Liver (tissue), 3 donors: Measurements from ENCODE around the gene CCNA1.

Source experiments
- CTCF ChIP-seq: fragments of 150-350 bp; IDR thresholded peaks from 2 replicates; pipeline ENCODE4 v1.5.1; 2017; ENCODE audit warnings: improper control_type of control experiment, low read depth, low read length; ENCODE audit not compliant: missing input control
- JUND ChIP-seq, 2 donors: IDR thresholded peaks; 2 replicates each; pipeline ENCODE4 v1.6.1; 2016; ENCODE audit warnings: antibody characterized with exemption in 2 of 2
- RAD21 ChIP-seq, 2 donors: IDR thresholded peaks; 2 replicates each; pipeline ENCODE4 v1.6.1; 2016; ENCODE audit warnings: antibody characterized with exemption in 2 of 2, mild to moderate bottlenecking in 2 of 2
- donor health status: healthy.
- donor health status: healthy.

GRCh38 chr13:36413161-36413560 lies 19.1 kb upstream of the CCNA1 start:
- TF ChIP-seq RAD21 (IDR thresholded peaks at IDR 0.05) = no peak
- no peak for TF ChIP-seq JUND (IDR thresholded peaks at IDR 0.05)
- TF ChIP-seq CTCF = no peak
